ENCODE measurements around the gene REV3L.
"Not testable (repeated sequence)": the region's sequence is repeated elsewhere in the genome, so short reads cannot be mapped to it uniquely, and the experiment has no call there.

REV3L gene

DNA sequence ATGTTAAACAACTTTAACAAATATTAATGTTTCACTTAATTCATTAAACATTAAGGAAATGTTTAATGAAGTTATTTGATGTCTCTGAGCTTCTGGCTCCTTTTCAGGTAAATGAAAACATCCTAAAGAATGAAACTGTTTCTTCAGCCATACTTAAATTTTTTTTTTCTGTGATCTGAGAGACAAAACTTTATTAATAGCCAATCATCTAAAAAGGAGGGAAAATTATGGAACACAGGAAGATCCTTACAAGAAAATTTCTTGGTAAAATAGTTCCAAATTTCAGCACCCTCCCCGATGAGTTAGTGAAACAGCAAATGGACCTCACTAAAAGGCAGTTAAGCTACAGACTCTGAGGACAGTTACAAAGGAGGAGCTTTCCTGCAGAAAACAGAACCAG is 185.2 kb downstream of the REV3L start:
- DNase-seq (ENCODE audit: low read depth, low spot score): no peak
- Histone ChIP-seq H3K4me3 (no peak overlapping the region), H3K27ac (no peak overlapping the region), H3K36me3 (ENCODE audit: insufficient read depth, low read length) (peaks cover 12% of the 10 kb centered on the region), H3K9me3 (ENCODE audit: low read depth, low read length) (no peaks in the 10 kb centered on the region), H3K9ac (ENCODE audit: insufficient read length) (no peak overlapping the region)
- TF ChIP-seq FOXP2 (optimal IDR thresholded peaks at IDR 0.05; ENCODE audit: control extremely low read depth, extremely low read length, insufficient read depth): no peak
- no peak for TF ChIP-seq EZH2 (IDR thresholded peaks at IDR 0.05)
- TF ChIP-seq POLR2AphosphoS5 (IDR thresholded peaks at IDR 0.05; ENCODE audit: borderline replicate concordance, low read depth, low read length): no peak

DNA sequence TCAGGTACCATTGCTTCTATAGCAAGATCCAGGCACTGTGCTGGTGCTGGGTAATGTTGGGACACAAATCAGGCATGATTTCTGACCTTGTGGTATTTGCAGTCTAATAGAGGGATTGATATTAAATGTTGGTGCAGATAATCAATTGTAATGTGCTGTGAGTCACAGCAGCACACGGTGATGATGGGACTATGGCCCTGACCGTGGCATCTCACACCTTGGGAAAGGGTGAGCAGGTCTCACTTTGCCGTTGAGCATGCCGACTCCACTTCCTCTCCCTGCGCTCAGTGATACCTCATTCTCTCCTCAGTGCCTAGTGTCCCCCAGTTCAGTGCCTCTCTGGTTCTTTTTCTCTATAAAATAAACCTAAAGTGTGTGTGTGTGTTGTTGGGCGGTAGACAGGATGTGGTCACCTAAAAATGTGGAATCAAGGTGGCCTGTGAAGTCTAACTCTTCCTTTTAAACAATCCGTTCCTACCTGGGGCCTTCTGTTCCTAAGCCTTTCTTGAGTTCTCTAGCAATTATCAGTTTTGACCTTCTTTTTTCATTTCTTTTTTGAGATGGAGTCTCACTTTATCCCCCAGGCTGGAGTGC is 188.5 kb downstream of the REV3L start:
- Histone ChIP-seq H3K27ac (no peak overlapping the region), H3K9me3 (ENCODE audit: low read depth, low read length) (no peaks in the 10 kb centered on the region)
- no peak for TF ChIP-seq EZH2 (IDR thresholded peaks at IDR 0.05)
- TF ChIP-seq FOXP2 (optimal IDR thresholded peaks at IDR 0.05; ENCODE audit: control extremely low read depth, extremely low read length, insufficient read depth): no peak
- TF ChIP-seq POLR2AphosphoS5 (IDR thresholded peaks at IDR 0.05; ENCODE audit: borderline replicate concordance, low read depth, low read length): no peak

GRCh38 chr6:111291336-111292259 is 191.4 kb downstream of the REV3L start:
- TF ChIP-seq POLR2AphosphoS5 (IDR thresholded peaks at IDR 0.05; ENCODE audit: borderline replicate concordance, low read depth, low read length): no peak
- no peak for TF ChIP-seq FOXP2 (optimal IDR thresholded peaks at IDR 0.05; ENCODE audit: control extremely low read depth, extremely low read length, insufficient read depth)
- TF ChIP-seq EZH2 (IDR thresholded peaks at IDR 0.05): no peak
- Histone ChIP-seq H3K27ac (no peak overlapping the region), H3K9me3 (ENCODE audit: low read depth, low read length) (no peaks in the 10 kb centered on the region), H3K36me3 (ENCODE audit: insufficient read depth, low read length) (no peaks in the 10 kb centered on the region; the same call in 1 of the 2 replicates), H3K4me3 (no peak overlapping the region), H3K9ac (ENCODE audit: insufficient read length) (no peak overlapping the region)
- no peak for DNase-seq (ENCODE audit: low read depth, low spot score)

More for the DNA sequence above, 188.5 kb downstream of the REV3L start:
- Histone ChIP-seq H3K36me3 (ENCODE audit: insufficient read depth, low read length) (peaks cover 4% of the 10 kb centered on the region), H3K4me3 (no peak overlapping the region), H3K9ac (ENCODE audit: insufficient read length) (no peak overlapping the region)
- DNase-seq (ENCODE audit: low read depth, low spot score): no peak

- not testable (repeated sequence) for H3K4me3 ChIP-seq; DNase-seq (ENCODE audit: low read depth, low spot score); H3K9me3 ChIP-seq (ENCODE audit: low read depth, low read length); H3K9ac ChIP-seq (ENCODE audit: insufficient read length); H3K36me3 ChIP-seq (ENCODE audit: insufficient read depth, low read length); H3K27ac ChIP-seq
Observed at GRCh38 chr6:111290689-111291335, 192.2 kb downstream of the REV3L start.

- H3K27ac ChIP-seq; H3K4me3 ChIP-seq; H3K9ac ChIP-seq (ENCODE audit: insufficient read length); H3K9me3 ChIP-seq (ENCODE audit: low read depth, low read length); DNase-seq (ENCODE audit: low read depth, low spot score): not testable (repeated sequence)
- H3K36me3 ChIP-seq (ENCODE audit: insufficient read depth, low read length): peaks cover 14% of the 10 kb centered on the region; the same call in 1 of the 2 replicates
Observed at GRCh38 chr6:111284356-111284755, 198.7 kb downstream of the REV3L start.

GRCh38 chr6:111283707-111284106 is 199.3 kb downstream of the REV3L start:
- no peak for DNase-seq (ENCODE audit: low read depth, low spot score)
- Histone ChIP-seq H3K27ac (no peak overlapping the region), H3K36me3 (ENCODE audit: insufficient read depth, low read length) (peaks cover 18% of the 10 kb centered on the region; the same call in 1 of the 2 replicates), H3K9me3 (ENCODE audit: low read depth, low read length) (no peaks in the 10 kb centered on the region), H3K9ac (ENCODE audit: insufficient read length) (no peak overlapping the region), H3K4me3 (no peak overlapping the region)
- TF ChIP-seq EZH2 (IDR thresholded peaks at IDR 0.05) (no peak), FOXP2 (optimal IDR thresholded peaks at IDR 0.05; ENCODE audit: control extremely low read depth, extremely low read length, insufficient read depth) (no peak)

- Histone ChIP-seq H3K36me3 (ENCODE audit: insufficient read depth, low read length) (peaks cover 30% of the 10 kb centered on the region), H3K9ac (ENCODE audit: insufficient read length) (no peak overlapping the region), H3K9me3 (ENCODE audit: low read depth, low read length) (no peaks in the 10 kb centered on the region), H3K27ac (no peak overlapping the region), H3K4me3 (no peak overlapping the region)
- DNase-seq (ENCODE audit: low read depth, low spot score): no peak
- no peak for TF ChIP-seq EZH2 (IDR thresholded peaks at IDR 0.05)
- TF ChIP-seq FOXP2 (optimal IDR thresholded peaks at IDR 0.05; ENCODE audit: control extremely low read depth, extremely low read length, insufficient read depth): no peak
- no peak for TF ChIP-seq POLR2AphosphoS5 (IDR thresholded peaks at IDR 0.05; ENCODE audit: borderline replicate concordance, low read depth, low read length)
Observed at GRCh38 chr6:111282515-111282914, 200.5 kb downstream of the REV3L start.

GRCh38 chr6:111280445-111280955 is 202.5 kb downstream of the REV3L start:
- Histone ChIP-seq H3K36me3 (ENCODE audit: insufficient read depth, low read length) (peaks cover 49% of the 10 kb centered on the region), H3K9me3 (ENCODE audit: low read depth, low read length) (peaks cover 4% of the 10 kb centered on the region), H3K9ac (ENCODE audit: insufficient read length) (no peak overlapping the region), H3K27ac (no peak overlapping the region), H3K4me3 (no peak overlapping the region)
- TF ChIP-seq POLR2AphosphoS5 (IDR thresholded peaks at IDR 0.05; ENCODE audit: borderline replicate concordance, low read depth, low read length): no peak
- TF ChIP-seq FOXP2 (optimal IDR thresholded peaks at IDR 0.05; ENCODE audit: control extremely low read depth, extremely low read length, insufficient read depth): no peak
- no peak for TF ChIP-seq EZH2 (IDR thresholded peaks at IDR 0.05)
- no peak for DNase-seq (ENCODE audit: low read depth, low spot score)

Data from SK-N-MC (cell line).